ENCODE results near the gene PLK1.

- TF ChIP-seq POLR2A (IDR thresholded peaks at IDR 0.05; ENCODE audit: low read depth, low read length) (no peak), SPI1 (IDR thresholded peaks at IDR 0.05; ENCODE audit: low read depth, low read length) (no peak), TAF1 (IDR thresholded peaks at IDR 0.05; ENCODE audit: low read depth, low read length) (no peak), POLR2AphosphoS5 (IDR thresholded peaks at IDR 0.05; ENCODE audit: low read depth, low read length) (no peak)
Measured at GRCh38 chr16:23734176-23734893, 55.6 kb downstream of the PLK1 start.
